Thoracic aorta (tissue), 2 donors: ENCODE results near the gene PML. TPM values are rescaled to one million over a fixed set of nuclear protein-coding genes. Genes with fewer than 3 reads are reported as not detected.

Experiments used
- ATAC-seq: fragments of 150-250 bp; one replicate; pipeline ENCODE4 v1.8.0; 2017; ENCODE audit warnings: low read depth; ENCODE audit not compliant: insufficient number of reproducible peaks, low FRiP score
- DNase-seq: peaks from one replicate; pipeline ENCODE4 v3.0.0-alpha.2; 2020; ENCODE audit warnings: low spot score
- H3K27ac ChIP-seq, 2 donors: fragments of 200-600 bp; sonication (generic); 1 replicate in 1 of 2; 2 replicates in 1 of 2; pipeline ENCODE4 v1.5.1; 2016; ENCODE audit warnings: mild to moderate bottlenecking in 2 of 2, moderate library complexity in 2 of 2
- H3K27me3 ChIP-seq: fragments of 200-600 bp; sonication (generic); replicated peaks from 2 replicates; pipeline ENCODE4 v1.6.0; 2016; ENCODE audit warnings: mild to moderate bottlenecking; ENCODE audit not compliant: insufficient read depth
- H3K36me3 ChIP-seq: fragments of 200-600 bp; sonication (generic); one replicate; pipeline ENCODE4 v1.5.1; 2016
- H3K4me1 ChIP-seq, 2 donors: fragments of 200-600 bp; sonication (generic); 1 replicate in 1 of 2; 2 replicates in 1 of 2; pipeline versions ENCODE4 v1.5.1 to v1.6.0; 2016; ENCODE audit warnings: low read depth in 2 of 2, mild to moderate bottlenecking in 1 of 2; ENCODE audit not compliant: control insufficient read depth in 1 of 2
- H3K4me3 ChIP-seq: fragments of 200-600 bp; sonication (generic); 2 replicates; pipeline ENCODE4 v1.5.1; 2016; ENCODE audit warnings: mild to moderate bottlenecking
- H3K9me3 ChIP-seq: fragments of 200-600 bp; sonication (generic); 2 replicates; pipeline ENCODE4 v1.5.1; 2016
- CTCF ChIP-seq: fragments of 200-600 bp; sonication (generic); IDR thresholded peaks from one replicate; pipeline ENCODE4 v1.5.1; 2019; ENCODE audit warnings: antibody characterized with exemption
- total RNA-seq, 2 donors: library from RNA; depleted of rRNA; stranded (reverse); fragments of >200 nt; gene quantifications; one replicate each; pipeline versions ENCODE4 v1.1.0 to v1.2.3, GENCODE V29; 2016

Gene PML
- total RNA-seq, 2 donors from 2014 or later = 77.2 to 138 TPM

GRCh38 chr15:74006774-74007639 lies 12.5 kb downstream of the PML start:
- Histone ChIP-seq H3K36me3 (no peaks in the 10 kb centered on the region), H3K27ac (peak overlapping the region in 1 of 2 donors; percentile 9), H3K4me1 (peaks cover 32 to 62% of the 10 kb centered on the region in 2 donors), H3K4me3 (no peak overlapping the region), H3K9me3 (no peaks in the 10 kb centered on the region), H3K27me3 (no peaks in the 10 kb centered on the region)
- ATAC-seq (no peak), DNase-seq (no peak)
- TF ChIP-seq CTCF = no peak

- no peaks in the 10 kb centered on the region for H3K27me3 ChIP-seq
- peaks cover 36 to 61% of the 10 kb centered on the region in 2 donors for H3K4me1 ChIP-seq
- TF ChIP-seq CTCF = no peak
- H3K4me3 ChIP-seq = no peak overlapping the region
- H3K36me3 ChIP-seq = no peaks in the 10 kb centered on the region
- ATAC-seq (no peak), DNase-seq (no peak)
- H3K27ac ChIP-seq = no peak overlapping the region
- H3K9me3 ChIP-seq = no peaks in the 10 kb centered on the region
These were observed 13.4 kb downstream of the PML start for GRCh38 chr15:74007820-74008371.

GRCh38 chr15:74008901-74009300 lies 14.4 kb downstream of the PML start:
- Histone ChIP-seq H3K9me3 (no peaks in the 10 kb centered on the region), H3K27me3 (no peaks in the 10 kb centered on the region), H3K4me1 (peaks cover 33 to 59% of the 10 kb centered on the region in 2 donors), H3K36me3 (no peaks in the 10 kb centered on the region), H3K4me3 (no peak overlapping the region), H3K27ac (no peak overlapping the region)
- ATAC-seq (no peak), DNase-seq (no peak)
- TF ChIP-seq CTCF = no peak

- H3K4me3 ChIP-seq = no peak overlapping the region
- ATAC-seq = no peak
- DNase-seq = no peak
- no peak for TF ChIP-seq CTCF
- H3K4me1 ChIP-seq = peaks cover 33 to 48% of the 10 kb centered on the region in 2 donors
- no peaks in the 10 kb centered on the region for H3K27me3 ChIP-seq
- H3K9me3 ChIP-seq = no peaks in the 10 kb centered on the region
- H3K27ac ChIP-seq = peak overlapping the region; percentile 6 to 42
- no peaks in the 10 kb centered on the region for H3K36me3 ChIP-seq
These were observed 16.5 kb downstream of the PML start for GRCh38 chr15:74010929-74011540.

- DNase-seq = no peak
- no peak for TF ChIP-seq CTCF
- H3K27ac ChIP-seq = peak overlapping the region; percentile 6 to 42
- H3K4me3 ChIP-seq = no peak overlapping the region
- peak; percentile 36 for ATAC-seq
- H3K9me3 ChIP-seq = no peaks in the 10 kb centered on the region
- H3K27me3 ChIP-seq = no peaks in the 10 kb centered on the region
- H3K36me3 ChIP-seq = no peaks in the 10 kb centered on the region
- peaks cover 31 to 44% of the 10 kb centered on the region in 2 donors for H3K4me1 ChIP-seq
These were observed 17.1 kb downstream of the PML start for GRCh38 chr15:74011610-74012009.
